GM18520 (cell line): ENCODE measurements around the gene B4GALT5.
"Not testable (repeated sequence)": the region's sequence is repeated elsewhere in the genome, so short reads cannot be mapped to it uniquely, and the experiment has no call there.

Experiments used
- ATAC-seq: cut with Tn5 transposase; IDR thresholded peaks from one replicate; pipeline ENCODE4 v1.9.1; 2021; ENCODE audit not compliant: unreplicated experiment

The B4GALT5 gene

GRCh38 chr20:49713753-49714712 lies at the start of gene B4GALT5:
Gene B4GALT5 (minus strand): TSS chr20:49713878. CDS start chr20:49713690, 188 bp downstream.
- peak; percentile 68 for ATAC-seq

GRCh38 chr20:49762940-49763766 lies 49.5 kb upstream of the B4GALT5 start:
- no peak for ATAC-seq

- not testable (repeated sequence) for ATAC-seq
Measured at GRCh38 chr20:49761888-49762287, 48.2 kb upstream of the B4GALT5 start.

- no peak for ATAC-seq
Measured at GRCh38 chr20:49759266-49759950, 45.7 kb upstream of the B4GALT5 start.

- ATAC-seq: no peak
Measured at GRCh38 chr20:49758781-49759180, 45.1 kb upstream of the B4GALT5 start.

- ATAC-seq: no peak
Measured at GRCh38 chr20:49757597-49757996, 43.9 kb upstream of the B4GALT5 start.

- ATAC-seq: no peak
Measured at GRCh38 chr20:49756241-49756640, 42.6 kb upstream of the B4GALT5 start.

- ATAC-seq: no peak
Measured at GRCh38 chr20:49754596-49754995, 40.9 kb upstream of the B4GALT5 start.

- no peak for ATAC-seq
Measured at GRCh38 chr20:49753133-49753532, 39.5 kb upstream of the B4GALT5 start.

- ATAC-seq: no peak
Measured at GRCh38 chr20:49752201-49752903, 38.7 kb upstream of the B4GALT5 start.

GRCh38 chr20:49751397-49751736 lies 37.7 kb upstream of the B4GALT5 start:
- no peak for ATAC-seq

GRCh38 chr20:49750611-49751396 lies 37.1 kb upstream of the B4GALT5 start:
- peak; percentile 66 for ATAC-seq

- no peak for ATAC-seq
Measured at GRCh38 chr20:49749625-49750024, 35.9 kb upstream of the B4GALT5 start.

GRCh38 chr20:49748525-49748838 lies 34.8 kb upstream of the B4GALT5 start:
- ATAC-seq: no peak

GRCh38 chr20:49747707-49748524 lies 34.2 kb upstream of the B4GALT5 start:
- ATAC-seq: no peak

- no peak for ATAC-seq
Measured at GRCh38 chr20:49742948-49743347, 29.3 kb upstream of the B4GALT5 start.

GRCh38 chr20:49741977-49742376 lies 28.3 kb upstream of the B4GALT5 start:
- no peak for ATAC-seq

- ATAC-seq: no peak
Measured at GRCh38 chr20:49740807-49741206, 27.1 kb upstream of the B4GALT5 start.

GRCh38 chr20:49739042-49739441 lies 25.4 kb upstream of the B4GALT5 start:
- ATAC-seq: no peak
